Measurements from ENCODE around the gene GABRG3.

Gene GABRG3

DNA sequence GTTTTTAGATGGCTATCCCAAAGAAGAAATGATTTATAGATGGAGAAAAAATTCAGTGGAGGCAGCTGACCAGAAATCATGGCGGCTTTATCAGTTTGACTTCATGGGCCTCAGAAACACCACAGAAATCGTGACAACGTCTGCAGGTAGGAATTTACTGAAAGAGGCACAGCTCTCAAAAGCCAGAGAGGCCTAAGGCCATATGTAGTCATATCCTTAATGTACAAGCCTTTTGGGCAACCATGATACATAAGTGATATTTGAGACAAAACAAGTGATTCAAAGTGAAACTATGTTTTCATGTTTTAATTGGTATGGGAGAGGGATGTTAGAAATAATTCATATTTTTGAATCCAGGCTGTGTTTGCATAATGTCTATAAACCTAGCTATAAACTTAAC is 509.7 kb downstream of the GABRG3 start:
- DNase-seq, result no peak

DNA sequence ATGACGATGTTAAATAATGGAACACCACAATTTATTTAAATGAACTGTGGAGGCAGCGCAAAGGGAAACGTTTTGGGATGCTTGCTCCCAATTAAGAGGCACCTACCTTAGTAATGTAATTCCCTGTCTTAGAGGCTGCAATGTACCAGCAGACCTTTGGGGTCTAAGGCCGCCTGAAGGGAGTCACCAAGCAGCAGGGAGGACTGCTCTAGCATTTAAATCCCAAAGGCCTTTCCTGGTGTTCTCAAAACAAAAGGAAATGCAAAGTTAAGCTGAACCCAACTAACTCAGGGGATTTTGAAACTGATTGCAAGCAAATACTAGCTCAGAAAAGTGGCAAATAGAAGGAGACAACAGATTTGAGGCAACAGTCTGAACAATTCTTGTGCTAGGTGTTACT is 510.8 kb downstream of the GABRG3 start:
- DNase-seq, result no peak

DNA sequence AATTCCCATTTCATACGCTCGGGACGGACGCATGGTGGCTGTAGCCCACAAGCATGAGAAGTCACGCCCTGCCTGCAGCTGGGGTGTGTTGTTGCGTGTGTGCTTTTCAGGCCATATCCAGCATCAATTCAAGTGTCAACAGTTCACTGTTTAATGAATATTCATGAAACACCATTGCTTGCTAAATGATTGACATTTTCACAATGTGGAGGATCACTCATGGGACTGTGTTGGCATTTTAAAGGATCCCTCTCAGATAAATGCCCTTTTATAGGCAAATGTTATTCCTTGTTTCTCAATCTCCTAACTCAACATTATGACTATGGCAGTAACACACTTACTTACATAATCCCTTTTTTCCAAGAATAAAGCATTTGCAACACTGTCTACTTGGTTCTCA is 511.3 kb downstream of the GABRG3 start:
- no peak for DNase-seq

DNA sequence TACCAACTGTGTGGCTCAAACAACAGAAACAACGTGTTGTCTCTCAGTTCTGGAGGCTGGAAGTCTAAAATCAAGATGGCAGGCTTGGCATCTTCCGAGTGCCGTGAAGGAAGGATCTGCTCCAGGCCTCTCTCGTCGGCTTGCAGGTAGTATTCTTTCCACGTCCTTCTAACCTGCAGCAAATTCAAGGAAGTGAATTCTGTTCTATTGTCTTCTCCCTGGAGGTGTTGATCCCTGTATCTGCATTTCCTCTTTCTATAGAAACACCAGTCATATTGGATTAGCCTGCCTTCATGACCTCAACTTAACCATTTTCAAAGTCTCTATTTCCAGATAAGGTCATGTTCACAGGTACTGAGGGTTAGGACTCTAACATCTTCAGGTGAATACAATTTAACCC is 512.1 kb downstream of the GABRG3 start:
- DNase-seq, result no peak

DNA sequence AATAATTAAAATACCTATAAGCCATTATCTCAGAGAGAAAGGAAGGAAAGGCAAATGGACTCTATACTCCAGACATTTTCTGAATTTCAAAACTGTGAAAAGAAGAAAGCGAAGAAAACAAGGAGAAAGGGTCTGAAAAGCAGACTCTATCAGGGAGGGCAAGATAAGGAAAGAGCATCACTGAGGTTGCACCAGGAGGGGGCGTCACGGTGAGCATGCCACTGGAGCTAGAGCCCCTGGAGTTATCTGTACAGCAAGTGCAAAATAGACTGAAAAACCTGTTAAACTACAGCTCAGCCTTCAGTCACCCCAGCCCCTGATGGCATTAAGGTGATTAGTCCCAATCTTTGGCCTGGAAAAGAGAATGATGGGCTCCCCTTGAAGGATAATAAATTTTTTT is 514.3 kb downstream of the GABRG3 start:
- DNase-seq, result no peak

DNA sequence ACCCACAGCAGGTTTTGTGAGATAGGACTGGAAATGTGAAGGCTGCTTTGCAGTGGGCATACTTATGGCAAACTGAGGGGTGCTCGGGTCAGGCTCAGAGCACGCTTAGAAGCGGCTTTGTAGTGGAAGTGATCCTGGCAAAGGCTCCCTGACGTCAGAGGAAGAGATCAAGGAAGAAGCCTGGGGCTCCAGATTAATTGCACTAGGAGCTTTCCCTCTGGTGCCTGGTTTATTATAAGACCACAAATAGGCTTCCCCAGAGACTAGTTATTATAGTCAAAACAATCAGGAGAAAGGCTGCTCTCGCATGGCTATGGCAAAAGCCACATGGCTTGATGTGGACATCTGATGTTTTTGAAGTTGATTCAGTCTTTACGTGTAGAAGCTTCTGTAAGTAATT is 515.1 kb downstream of the GABRG3 start:
- DNase-seq, result no peak

DNA sequence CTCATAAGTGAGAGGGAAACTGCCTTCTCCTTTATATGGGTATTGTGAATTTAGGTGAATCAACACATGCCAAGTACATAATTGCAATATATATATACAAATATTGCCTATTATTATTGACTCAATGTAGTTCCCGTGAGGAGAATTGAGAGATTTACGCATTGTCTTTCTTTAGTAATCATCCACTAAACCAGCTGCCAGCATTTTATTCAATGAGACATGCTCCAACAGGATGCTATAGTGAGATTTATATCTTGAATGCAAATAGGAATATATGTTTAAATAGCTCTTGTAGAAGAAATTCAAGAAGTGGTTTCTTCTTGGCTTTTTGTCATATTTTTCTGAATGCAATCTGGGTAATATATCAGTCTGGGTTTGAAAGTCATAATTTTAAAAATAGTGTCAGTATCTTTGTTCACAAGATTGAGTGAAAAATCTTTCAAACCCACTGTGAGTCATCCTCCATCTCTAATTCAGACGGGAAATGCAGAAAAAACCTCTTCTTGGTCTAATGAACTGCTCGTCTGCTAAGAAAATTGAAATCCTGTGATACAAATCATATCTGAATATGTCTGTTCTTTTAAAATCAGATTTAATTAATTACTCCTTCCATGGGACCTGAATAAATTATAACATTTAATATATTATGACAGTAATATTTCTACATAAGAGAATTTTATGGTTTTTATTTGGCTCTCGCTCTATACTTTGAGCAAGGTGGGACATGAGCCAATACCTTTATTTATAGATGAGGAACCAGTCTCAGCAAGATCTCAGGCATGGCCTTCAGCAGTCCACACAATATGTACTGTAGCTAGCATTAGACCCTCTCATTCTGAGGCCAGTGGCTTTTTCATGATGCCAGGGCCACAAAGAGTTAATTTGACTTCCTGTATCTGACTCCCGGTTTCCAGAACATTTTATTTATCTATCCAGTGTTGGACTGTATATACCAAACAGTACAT is 516.0 kb downstream of the GABRG3 start:
- DNase-seq, result no peak

DNA sequence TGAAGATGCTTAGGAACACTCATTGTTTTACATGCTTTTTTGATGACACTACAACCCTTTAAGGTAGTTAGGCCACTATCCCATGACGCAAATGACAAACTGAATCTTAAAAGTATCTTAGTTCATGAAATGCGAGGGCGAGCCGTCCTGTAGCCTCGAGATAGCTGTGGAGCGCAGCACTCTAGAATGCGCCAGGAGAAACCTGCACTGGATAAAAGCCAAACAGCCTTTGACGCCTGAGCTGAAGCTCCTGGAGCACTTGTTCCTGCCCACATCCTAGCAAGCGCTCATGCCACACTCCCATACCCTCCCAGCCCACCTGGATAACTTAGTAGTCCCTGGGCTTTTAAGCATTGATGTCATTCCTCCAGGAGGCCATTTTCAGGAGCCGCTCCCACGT is 516.9 kb downstream of the GABRG3 start:
- no peak for DNase-seq

DNA sequence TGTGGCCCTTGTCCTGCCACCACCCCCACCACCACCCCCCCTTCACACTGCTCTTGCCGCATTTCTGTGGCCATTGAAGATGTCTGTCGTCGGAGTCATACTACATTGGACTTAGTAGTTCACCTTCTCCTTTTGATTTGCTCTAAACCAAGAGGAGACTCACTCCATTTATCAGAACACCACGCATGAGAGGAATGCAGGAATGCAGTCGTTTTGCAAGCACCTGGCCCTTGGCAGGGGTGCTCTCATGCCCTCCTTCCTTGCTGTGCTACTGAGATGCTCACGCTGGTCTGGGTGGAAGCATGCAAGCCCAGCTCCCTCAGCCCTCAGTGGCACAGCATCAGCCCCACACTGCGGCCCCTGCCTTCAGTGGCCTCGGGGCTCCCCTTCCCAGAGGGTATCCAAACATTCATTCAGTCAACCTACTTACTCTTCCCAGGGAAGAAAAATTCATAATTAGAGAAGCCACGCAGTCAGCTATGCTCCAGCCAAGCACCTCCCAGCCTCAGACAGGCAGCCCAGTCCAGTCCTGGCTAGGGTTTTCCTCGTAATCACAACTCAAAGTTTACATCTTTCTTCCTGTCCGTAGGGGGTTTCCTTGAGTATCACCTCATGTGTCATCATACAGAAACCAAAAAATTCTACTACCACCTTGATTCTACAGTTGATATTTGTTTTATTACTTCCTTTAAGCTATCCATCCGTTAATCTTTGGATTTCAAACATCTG is 520.0 kb downstream of the GABRG3 start:
- no peak for DNase-seq

DNA sequence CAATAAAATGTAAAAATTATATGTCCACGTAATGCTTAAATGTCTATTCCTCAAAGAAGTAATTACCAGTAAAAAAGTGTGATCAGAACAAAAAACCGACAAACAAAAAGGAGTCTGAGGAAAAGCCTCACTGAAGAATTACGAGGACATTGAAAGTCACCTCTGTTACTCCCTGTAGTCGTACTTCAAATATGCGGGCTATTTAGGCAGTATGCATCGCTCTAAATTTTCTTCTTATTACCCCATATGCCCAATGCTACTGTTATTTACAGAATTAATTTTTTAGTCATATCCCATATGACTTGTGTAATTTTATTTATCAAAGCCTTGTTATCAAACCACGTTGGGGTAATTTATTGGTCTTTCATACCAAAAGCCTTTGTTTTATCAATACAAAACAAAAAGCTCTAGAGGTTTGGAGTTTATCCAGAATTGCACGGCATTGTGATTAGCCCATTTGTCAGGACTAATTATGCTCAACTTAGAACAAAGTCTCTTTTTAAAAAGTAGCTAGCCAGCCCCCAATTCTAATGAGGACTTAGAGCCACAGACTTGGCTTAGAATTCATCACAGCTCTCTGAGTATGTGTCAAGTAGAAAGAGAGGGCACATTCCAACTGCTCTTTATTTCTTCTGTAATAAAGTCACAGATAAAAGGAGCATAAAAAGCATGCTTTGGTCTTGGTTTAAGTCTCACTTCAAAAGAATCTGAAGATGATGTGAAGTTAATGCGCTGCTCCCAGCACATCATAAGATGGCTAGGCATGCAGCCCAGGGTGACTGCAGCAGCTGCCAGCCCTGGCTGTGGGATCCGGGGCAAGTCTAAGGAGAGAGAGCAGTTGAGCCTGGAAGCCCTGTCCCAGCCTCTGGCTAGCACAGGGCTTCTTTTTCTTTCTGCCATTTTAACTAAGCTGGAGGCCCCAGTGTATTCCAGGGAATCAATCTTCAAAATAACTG is 521.0 kb downstream of the GABRG3 start:
- no peak for DNase-seq

DNA sequence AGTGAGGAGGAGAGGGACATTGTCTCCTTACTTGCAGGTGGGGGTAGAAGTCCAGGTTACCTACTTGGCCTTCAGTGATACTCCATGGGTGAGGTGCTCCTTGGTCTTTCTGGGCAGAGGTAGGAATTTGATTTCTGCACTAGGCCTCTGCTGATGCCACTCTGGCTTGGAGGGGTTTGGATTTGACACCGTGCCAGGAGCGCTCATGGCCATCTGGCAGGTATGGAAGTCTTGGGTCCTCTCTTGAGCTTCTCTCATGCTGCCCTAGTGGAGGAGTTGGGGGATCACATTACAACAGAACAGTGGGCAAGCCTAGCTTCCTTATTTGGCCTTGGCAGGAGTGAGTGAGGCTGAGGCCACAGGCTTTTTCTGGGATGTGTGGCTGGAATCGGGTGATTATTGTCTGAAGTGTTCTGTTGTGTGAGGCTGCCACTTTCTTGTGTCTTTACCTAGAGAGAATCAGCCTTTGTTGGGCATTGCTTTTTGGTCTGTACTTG is 525.0 kb downstream of the GABRG3 start:
- DNase-seq, result no peak

DNA sequence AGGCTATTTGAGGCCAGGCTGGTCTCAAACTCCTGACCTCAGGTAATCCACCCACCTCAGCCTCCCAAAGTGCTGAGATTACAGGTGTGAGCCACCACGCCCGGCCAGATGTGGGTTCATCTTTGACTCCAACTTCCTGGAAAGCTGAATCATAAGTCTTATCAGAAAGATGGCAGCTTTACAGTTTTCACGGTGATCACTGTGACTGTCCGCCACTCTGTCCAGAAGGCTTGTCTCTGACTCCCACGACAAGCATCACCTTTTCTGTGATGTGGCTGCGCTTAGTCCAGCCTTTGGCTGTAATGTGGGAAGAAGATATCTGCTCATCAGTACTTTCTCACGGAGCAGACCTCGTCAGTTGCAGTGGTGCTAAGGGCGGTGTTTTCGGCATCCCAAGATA is 527.7 kb downstream of the GABRG3 start:
- no peak for DNase-seq

DNA sequence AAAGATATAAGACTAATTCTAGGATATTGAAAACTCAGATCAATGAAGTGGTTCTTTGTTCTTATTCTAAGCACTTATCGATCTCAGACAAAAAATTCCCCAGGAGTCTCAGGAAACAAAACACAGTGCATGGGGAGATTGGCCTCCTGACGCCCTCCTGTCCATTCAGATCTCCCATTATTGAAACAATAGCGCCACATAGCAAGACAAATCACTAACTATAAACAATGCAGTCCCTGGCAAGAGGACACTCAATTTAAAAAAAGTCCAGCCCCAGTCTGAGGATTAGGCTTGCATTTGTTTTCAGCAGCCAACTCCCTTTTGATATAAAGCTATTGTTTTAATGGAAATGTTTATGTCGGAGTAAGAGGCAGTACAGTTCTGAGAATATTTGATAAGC is 528.2 kb downstream of the GABRG3 start:
- DNase-seq, result no peak

DNA sequence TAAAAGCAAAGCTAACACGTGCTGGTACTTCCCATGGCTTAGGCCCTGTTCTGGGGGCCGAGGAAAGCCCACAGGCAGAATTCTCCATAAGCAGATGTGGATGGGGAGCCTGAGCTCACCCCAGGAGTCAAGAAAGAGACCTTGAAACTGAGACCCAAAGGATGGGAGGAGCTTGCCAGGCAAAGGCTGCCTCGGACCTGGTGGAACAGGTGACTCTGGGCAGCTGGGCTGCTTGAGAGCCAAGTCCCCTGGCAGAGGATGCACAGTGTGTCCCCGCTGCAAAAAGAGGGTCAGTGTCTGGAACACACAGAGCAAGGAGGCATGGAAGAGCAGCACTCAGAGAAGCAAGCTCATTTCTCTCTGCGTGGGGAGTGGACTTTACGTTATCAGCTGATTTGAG is 528.7 kb downstream of the GABRG3 start:
- DNase-seq, result no peak

DNA sequence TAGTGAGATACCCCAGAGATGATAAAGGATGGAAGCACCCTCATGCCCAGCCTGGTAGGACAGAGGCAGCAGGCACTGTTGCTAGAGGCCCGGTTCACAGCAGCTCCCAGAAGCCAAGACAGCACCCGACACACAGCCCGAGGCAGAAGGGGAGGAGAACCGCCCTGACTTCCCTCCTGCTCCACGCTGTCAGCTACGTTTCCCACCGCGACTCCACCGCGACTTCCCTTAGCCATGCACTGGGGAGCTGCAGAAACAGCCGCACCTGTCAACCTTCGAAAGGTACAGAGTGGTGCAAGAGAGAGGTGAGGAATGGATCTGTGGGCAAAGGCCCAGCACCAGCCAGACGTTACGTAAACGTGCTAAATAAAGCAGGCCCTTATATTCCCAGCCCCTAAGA is 529.2 kb downstream of the GABRG3 start:
- no peak for DNase-seq

DNA sequence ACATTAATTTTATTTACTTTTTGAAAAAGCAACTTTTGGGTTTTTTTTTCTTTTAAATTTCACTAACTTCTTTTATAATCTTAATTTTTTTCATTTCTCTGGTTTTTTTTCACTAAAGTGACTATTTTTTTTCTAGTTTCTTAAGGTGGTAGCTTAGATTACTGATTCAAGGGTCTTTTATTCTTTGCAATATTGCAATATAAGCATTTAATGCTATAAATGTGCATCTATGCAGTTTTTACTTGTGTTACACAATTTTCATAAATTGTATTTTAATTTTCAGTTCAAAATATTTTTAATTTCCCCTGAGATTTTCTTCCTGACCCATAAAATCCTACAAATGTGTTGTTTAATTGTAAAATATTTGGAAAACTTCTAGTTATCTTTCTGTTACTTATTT is 535.8 kb downstream of the GABRG3 start:
- no peak for DNase-seq

DNA sequence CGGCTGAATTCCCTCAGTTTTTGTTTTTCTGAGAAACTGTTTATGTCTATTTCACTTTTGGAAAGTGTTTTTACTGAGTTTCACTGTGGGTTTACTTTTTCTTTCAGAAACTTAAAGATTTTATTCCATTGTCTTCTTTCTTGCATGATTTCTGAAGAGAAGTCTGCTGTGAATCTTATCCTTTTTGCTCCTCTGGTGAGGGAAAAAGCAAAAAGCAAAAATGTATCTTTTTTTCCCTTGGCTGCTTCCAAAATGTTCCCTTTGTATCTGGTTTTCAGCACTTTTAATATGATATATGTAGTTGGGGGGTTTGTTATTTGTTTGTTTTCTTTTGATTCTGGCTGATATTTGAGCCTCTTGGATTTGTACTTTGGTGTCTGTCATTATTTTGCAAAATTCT is 538.0 kb downstream of the GABRG3 start:
- DNase-seq, result no peak

DNA sequence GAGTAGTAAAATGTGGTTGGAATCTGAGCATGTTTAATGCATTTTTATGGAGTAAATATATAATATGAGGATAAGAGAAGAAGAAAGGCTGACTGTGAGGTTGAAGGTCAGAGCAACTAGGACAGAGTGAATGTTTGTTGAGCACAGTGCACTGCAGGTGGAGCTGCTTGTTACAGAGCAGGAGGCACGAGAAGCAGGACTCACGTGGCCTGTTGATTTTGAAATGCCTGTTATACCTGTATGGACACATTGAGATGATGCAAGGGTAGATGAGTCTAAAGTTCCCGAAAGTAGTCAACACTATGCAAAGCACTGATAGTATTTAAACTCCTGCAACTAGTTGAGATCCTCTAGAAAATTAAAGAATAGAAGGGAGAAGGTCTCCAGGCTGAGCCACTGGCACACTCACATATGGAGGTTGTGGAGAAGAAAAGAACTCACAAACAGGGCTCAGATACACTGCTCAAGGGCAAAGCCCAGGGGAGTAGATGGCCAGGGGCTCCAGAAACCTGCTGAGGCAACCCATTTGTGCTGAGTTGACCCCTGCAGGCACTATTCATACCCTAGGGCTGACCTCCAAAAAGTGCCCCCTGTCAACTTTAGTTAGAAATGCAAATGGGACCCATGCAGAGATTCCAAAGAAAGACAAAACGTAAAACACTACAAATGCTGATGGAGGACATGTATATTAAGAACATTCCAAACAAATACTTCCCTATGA is 541.5 kb downstream of the GABRG3 start:
- DNase-seq, result no peak

DNA sequence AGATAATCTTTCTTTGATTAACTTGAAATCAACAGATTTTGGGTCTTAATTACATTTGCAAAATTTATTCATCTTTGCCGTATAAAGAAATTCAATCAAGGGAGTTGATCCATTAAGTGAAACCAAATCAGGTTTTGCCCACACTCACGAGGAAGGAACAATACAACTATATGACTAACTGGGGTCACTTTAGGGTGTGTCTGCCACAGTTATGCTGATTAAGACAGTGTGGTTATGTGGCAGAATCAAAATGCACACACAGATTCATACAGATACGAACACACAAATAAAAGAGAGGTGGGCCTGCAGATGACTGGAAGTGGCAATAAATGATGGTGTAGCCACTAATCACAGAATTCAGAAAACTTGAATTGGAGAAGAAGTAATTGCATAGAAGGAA is 543.5 kb downstream of the GABRG3 start:
- DNase-seq, result no peak

DNA sequence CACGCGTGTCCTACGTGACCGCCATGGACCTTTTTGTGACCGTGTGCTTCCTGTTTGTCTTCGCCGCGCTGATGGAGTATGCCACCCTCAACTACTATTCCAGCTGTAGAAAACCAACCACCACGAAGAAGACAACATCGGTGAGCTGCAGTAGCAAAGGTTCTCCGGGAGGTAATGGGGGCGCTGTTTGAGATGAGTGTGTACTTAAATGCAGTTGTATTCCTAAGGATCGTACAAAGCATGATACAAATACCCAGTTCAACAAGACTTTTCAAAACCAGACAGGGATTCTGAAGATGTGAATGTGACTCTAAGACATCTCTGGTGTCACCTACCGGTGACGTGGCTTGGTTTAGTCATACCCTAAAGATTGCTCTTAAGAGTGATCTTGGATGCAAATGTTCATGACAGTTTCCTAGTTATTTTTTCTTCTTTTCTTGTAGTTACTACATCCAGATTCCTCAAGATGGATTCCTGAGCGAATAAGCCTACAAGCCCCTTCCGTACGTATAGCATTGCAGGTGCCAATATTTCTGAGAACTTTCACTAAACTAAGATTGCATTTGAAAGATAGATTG is 556.6 kb downstream of the GABRG3 start:
- DNase-seq, result no peak

DNA sequence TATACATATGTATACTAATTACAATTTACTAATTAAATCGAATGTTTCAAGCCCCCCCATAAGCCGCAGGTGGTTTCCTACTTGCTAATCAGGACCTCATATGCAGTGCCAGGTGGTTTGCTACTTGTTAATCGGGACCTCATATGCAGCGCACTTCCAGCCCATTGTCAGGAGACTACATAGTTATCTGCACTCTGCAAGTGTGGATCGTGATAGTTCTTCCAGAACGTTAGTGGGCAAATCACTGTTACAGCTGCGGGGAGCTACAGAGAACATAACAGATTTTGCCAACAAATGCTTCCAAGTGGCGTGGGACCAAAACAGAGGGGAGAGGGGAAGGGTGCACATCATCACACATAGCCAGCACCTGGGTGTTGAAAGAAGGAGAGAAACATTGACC is 558.4 kb downstream of the GABRG3 start:
- DNase-seq, result no peak

DNA sequence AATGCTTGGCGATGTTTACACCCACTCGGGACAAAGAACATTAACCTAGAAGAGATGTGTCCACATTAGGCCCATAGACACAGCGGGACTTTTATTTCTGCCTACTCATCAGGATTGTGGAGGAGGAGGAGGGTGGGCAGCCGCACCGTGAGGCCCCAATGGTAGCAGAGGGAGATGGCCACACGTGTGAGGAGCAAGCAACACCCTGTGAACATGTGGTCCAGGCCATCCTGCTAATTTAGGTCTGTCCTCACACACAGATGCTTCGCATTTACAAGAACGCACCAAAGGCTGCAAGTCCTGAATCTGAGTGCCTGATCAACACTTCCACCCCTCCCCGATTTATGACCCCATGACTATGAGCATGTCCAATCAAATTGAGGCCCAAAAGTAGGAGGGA is 560.0 kb downstream of the GABRG3 start:
- DNase-seq, result no peak
